Measurements from ENCODE around the gene GPANK1. TPM values are rescaled to one million over a fixed set of nuclear protein-coding genes. Genes with fewer than 3 reads are reported as not detected.

Gene GPANK1
- total RNA-seq, 1 experiment from 2014 or later = 32.0 TPM

DNA sequence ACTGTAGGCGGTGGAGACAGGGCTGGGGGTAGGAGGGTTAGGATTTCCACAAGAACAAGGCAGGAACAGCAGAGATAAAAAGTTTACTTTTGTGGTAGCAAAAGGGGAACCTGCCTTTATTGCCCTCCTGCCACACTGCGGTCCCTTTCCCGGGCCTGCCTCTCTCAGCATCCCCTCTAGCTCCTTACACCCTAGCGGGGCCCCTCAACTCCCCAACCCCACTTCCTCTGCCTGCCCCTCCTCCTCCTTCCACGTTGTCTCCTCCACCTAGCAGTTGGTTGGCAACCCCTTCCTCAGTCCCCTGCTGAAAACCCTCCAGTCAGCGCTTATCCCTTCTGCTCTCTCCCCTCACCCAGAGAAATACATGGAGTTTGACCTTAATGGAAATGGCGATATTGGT lies 49.0 kb downstream of the GPANK1 start:
- CTCF ChIA-PET = no interaction called here

DNA sequence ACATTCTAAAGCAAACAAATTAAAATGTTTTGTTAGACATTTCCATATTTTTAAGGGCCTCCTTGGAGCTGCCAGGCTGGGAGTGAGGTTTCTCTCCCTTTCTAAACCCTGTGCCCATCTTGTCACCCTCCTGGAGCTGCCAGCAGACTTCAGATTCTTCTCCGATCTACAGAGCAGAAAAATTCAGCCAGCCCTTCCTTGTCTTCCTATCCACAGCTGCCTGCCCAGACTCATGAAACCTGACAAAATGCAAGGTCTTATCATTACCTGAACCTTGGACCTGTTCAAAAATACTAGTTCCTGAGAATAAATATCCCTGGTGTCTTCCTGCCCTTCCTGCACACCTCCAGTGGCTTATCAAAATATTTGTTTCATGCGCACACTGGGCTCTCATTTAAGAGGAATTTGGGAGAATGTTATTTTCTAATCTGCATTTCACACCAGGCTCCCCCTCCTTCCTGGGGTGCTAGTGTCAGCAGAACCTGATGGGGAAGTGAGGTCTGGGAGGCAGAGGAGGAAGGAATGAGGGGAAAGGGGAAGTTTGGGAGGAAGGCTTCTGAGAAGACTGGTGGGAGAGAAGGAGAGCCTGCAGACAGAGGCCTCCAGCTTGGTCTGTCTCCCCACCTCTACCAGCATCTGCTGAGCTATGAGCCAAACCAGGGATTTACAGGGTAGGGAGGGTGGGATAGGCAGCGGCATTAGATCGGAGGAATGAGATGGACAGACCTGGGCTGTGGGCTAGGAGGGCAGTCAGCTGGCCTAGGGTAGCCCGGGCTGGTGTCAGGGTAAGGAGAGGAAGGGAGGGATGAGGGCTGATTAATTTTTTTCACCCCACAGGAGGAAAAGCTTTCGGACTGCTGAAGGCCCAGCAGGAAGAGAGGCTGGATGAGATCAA lies 49.9 kb downstream of the GPANK1 start, which contains the start of gene AIF1:
Gene AIF1, plus strand, starts transcription at position 551 of the 895 bp plus-strand sequence. Its CDS starts 96 bp downstream, at position 647.
- peaks cover 11% of the 10 kb centered on the region for H3K4me1 ChIP-seq (ENCODE audit: insufficient read depth, low read length, poor library complexity, severe bottlenecking)
- POLR2A ChIA-PET (ENCODE audit: low non-redundant PET) = no interaction called here
- TF ChIP-seq, protein P1, sequence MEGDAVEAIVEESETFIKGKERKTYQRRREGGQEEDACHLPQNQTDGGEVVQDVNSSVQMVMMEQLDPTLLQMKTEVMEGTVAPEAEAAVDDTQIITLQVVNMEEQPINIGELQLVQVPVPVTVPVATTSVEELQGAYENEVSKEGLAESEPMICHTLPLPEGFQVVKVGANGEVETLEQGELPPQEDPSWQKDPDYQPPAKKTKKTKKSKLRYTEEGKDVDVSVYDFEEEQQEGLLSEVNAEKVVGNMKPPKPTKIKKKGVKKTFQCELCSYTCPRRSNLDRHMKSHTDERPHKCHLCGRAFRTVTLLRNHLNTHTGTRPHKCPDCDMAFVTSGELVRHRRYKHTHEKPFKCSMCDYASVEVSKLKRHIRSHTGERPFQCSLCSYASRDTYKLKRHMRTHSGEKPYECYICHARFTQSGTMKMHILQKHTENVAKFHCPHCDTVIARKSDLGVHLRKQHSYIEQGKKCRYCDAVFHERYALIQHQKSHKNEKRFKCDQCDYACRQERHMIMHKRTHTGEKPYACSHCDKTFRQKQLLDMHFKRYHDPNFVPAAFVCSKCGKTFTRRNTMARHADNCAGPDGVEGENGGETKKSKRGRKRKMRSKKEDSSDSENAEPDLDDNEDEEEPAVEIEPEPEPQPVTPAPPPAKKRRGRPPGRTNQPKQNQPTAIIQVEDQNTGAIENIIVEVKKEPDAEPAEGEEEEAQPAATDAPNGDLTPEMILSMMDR (conservative IDR thresholded peaks at IDR 0.05; ENCODE audit: low read depth, low read length) = no peak
- TF ChIP-seq EZH2 (IDR thresholded peaks at IDR 0.05; ENCODE audit: borderline replicate concordance, low read depth, low read length, poor library complexity, severe bottlenecking) = no peak
- H3K36me3 ChIP-seq (ENCODE audit: insufficient read depth, low read length, poor library complexity, severe bottlenecking) = no peaks in the 10 kb centered on the region
- CTCF ChIA-PET = no interaction called here
- no TSS peak for BruUV-seq (replicated peaks)
- intact Hi-C loops (cut with micrococcal nuclease; ENCODE audit: unreplicated experiment) = loop anchor here (1.0 kb wide), 1 partner anchor 31 kb away; no protein-coding TSS in a partner anchor
- H3K27ac ChIP-seq (ENCODE audit: low read depth, low read length, poor library complexity, severe bottlenecking) = peak within 1 kb of the TSS; percentile 14
- H3K9me3 ChIP-seq (ENCODE audit: low read depth, low read length, poor library complexity, severe bottlenecking) = no peaks in the 10 kb centered on the region
- no peak for DNase-seq (ENCODE audit: low spot score)
- no peaks in the 10 kb centered on the region for H3K27me3 ChIP-seq (replicated peaks; ENCODE audit: insufficient read depth, low read depth, low read length, poor library complexity)
- H3K4me3 ChIP-seq (ENCODE audit: low read depth, low read length, poor library complexity, severe bottlenecking) = no peak within 1 kb of the TSS

More for the DNA sequence above, 49.0 kb downstream of the GPANK1 start:
- intact Hi-C loops (cut with micrococcal nuclease; ENCODE audit: unreplicated experiment) = loop anchor here (1.0 kb wide), 1 partner anchor 31 kb away; no protein-coding TSS in a partner anchor
- Histone ChIP-seq H3K27ac (ENCODE audit: low read depth, low read length, poor library complexity, severe bottlenecking) (no peak overlapping the region), H3K4me3 (ENCODE audit: low read depth, low read length, poor library complexity, severe bottlenecking) (no peak overlapping the region), H3K9me3 (ENCODE audit: low read depth, low read length, poor library complexity, severe bottlenecking) (no peaks in the 10 kb centered on the region), H3K27me3 (replicated peaks; ENCODE audit: insufficient read depth, low read depth, low read length, poor library complexity) (no peaks in the 10 kb centered on the region), H3K36me3 (ENCODE audit: insufficient read depth, low read length, poor library complexity, severe bottlenecking) (no peaks in the 10 kb centered on the region), H3K4me1 (ENCODE audit: insufficient read depth, low read length, poor library complexity, severe bottlenecking) (peaks cover 11% of the 10 kb centered on the region)
- BruUV-seq (replicated peaks) = no TSS peak
- TF ChIP-seq, protein P1 (conservative IDR thresholded peaks at IDR 0.05; ENCODE audit: low read depth, low read length) = no peak
- no peak for TF ChIP-seq EZH2 (IDR thresholded peaks at IDR 0.05; ENCODE audit: borderline replicate concordance, low read depth, low read length, poor library complexity, severe bottlenecking)
- DNase-seq (ENCODE audit: low spot score) = no peak
- POLR2A ChIA-PET (ENCODE audit: low non-redundant PET) = no interaction called here

DNA sequence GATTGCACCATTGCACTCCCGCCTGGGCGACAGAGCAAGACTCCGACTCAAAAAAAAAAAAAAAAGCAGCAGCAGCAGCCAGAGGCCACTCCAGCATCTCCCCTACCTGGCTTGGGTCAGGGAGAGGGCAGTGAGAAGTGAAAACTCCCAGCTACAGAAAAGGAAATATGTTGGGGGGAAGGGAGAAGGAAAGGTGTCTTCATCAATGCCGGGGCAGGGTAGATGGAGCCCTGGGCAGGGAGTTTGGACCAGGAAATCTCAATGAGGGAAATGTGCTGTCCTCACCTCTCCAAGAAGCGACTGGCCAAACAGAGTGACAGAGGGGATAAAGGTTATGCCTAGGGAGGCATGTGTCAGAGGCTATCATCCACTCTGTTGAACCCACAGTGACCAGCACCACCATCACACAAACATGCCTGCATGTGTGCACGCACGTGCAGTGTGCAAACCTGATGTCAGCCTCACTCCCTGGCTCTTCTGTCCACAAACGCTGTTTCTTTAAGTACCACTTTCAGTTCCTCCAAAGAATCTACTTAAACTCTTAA lies 50.6 kb downstream of the GPANK1 start:
- Histone ChIP-seq H3K36me3 (ENCODE audit: insufficient read depth, low read length, poor library complexity, severe bottlenecking) (no peaks in the 10 kb centered on the region), H3K9me3 (ENCODE audit: low read depth, low read length, poor library complexity, severe bottlenecking) (no peaks in the 10 kb centered on the region), H3K4me3 (ENCODE audit: low read depth, low read length, poor library complexity, severe bottlenecking) (no peak overlapping the region), H3K27ac (ENCODE audit: low read depth, low read length, poor library complexity, severe bottlenecking) (peak overlapping the region; percentile 14), H3K27me3 (replicated peaks; ENCODE audit: insufficient read depth, low read depth, low read length, poor library complexity) (no peaks in the 10 kb centered on the region), H3K4me1 (ENCODE audit: insufficient read depth, low read length, poor library complexity, severe bottlenecking) (peaks cover 11% of the 10 kb centered on the region)
- TF ChIP-seq EZH2 (IDR thresholded peaks at IDR 0.05; ENCODE audit: borderline replicate concordance, low read depth, low read length, poor library complexity, severe bottlenecking) = no peak
- TF ChIP-seq, protein P1 (conservative IDR thresholded peaks at IDR 0.05; ENCODE audit: low read depth, low read length) = no peak
- ChIA-PET POLR2A (ENCODE audit: low non-redundant PET) (no interaction called here), CTCF (no interaction called here)
- no TSS peak for BruUV-seq (replicated peaks)
- DNase-seq (ENCODE audit: low spot score) = no peak
- intact Hi-C loops (cut with micrococcal nuclease; ENCODE audit: unreplicated experiment) = no loop called here

Small RNA genes within 50 kb of the gene (microRNA-seq; reads per million reads assigned to microRNA genes)
- gene MIR4646 (not detected), gene MIR6832 (1.1 reads per million)

Other genes starting within 250 kb of the GPANK1 start
- 11.1 and 12.7 TPM in 2 replicates for gene MICB, start 166.9 kb downstream of the GPANK1 start, total RNA-seq (2021)
- not detected in 2 replicates for gene MCCD1, start 136.0 kb downstream of the GPANK1 start, total RNA-seq (2021)
- 558 and 594 TPM in 2 replicates for gene DDX39B, start 123.0 kb downstream of the GPANK1 start, total RNA-seq (2021)
- 2.5 and 3.1 TPM in 2 replicates for gene ATP6V1G2, start 118.4 kb downstream of the GPANK1 start, total RNA-seq (2021)
- gene NFKBIL1, start 117.4 kb downstream of the GPANK1 start, total RNA-seq (2021) = 15.7 and 17.2 TPM in 2 replicates
- not detected in 2 replicates for gene LTA, start 92.7 kb downstream of the GPANK1 start, total RNA-seq (2021)
- gene TNF, start 89.4 kb downstream of the GPANK1 start, total RNA-seq (2021) = 0.17 and 0.42 TPM in 2 replicates
- gene LTB, start 82.6 kb downstream of the GPANK1 start, total RNA-seq (2021) = not detected in 2 replicates
- gene LST1, start 78.7 kb downstream of the GPANK1 start, total RNA-seq (2021) = not detected in 2 replicates
- gene NCR3, start 72.0 kb downstream of the GPANK1 start, total RNA-seq (2021) = not detected in 2 replicates
- 0.64 and 0.68 TPM in 2 replicates for gene AIF1, start 49.8 kb downstream of the GPANK1 start, total RNA-seq (2021)
- gene PRRC2A, start 44.3 kb downstream of the GPANK1 start, total RNA-seq (2021) = 289 and 313 TPM in 2 replicates
- gene BAG6, start 12.3 kb downstream of the GPANK1 start, total RNA-seq (2021) = 391 and 393 TPM in 2 replicates
- 2.5 and 4.8 TPM in 2 replicates for gene APOM, start 9.1 kb downstream of the GPANK1 start, total RNA-seq (2021)
- gene C6orf47, start 4.2 kb downstream of the GPANK1 start, total RNA-seq (2021) = 20.1 and 21.3 TPM in 2 replicates
- gene CSNK2B, start 1.1 kb upstream of the GPANK1 start, total RNA-seq (2021) = 252 and 253 TPM in 2 replicates
- gene LY6G5B, start 5.0 kb upstream of the GPANK1 start, total RNA-seq (2021) = 18.9 and 19.4 TPM in 2 replicates
- gene LY6G5C, start 16.1 kb upstream of the GPANK1 start, total RNA-seq (2021) = 3.9 and 6.8 TPM in 2 replicates
- 36.3 and 45.6 TPM in 2 replicates for gene ABHD16A, start 38.3 kb upstream of the GPANK1 start, total RNA-seq (2021)
- not detected in 2 replicates for gene LY6G6F, start 41.9 kb upstream of the GPANK1 start, total RNA-seq (2021)
- not detected in 2 replicates for gene LY6G6D, start 50.4 kb upstream of the GPANK1 start, total RNA-seq (2021)
- gene LY6G6C, start 56.7 kb upstream of the GPANK1 start, total RNA-seq (2021) = 0.42 and 0.80 TPM in 2 replicates
- not detected in 2 replicates for gene MPIG6B, start 58.4 kb upstream of the GPANK1 start, total RNA-seq (2021)
- gene DDAH2, start 64.3 kb upstream of the GPANK1 start, total RNA-seq (2021) = 68.2 and 86.7 TPM in 2 replicates
- gene CLIC1, start 71.5 kb upstream of the GPANK1 start, total RNA-seq (2021) = 371 and 431 TPM in 2 replicates
- gene MSH5, start 75.0 kb upstream of the GPANK1 start, total RNA-seq (2021) = 76.4 and 102 TPM in 2 replicates
- 9.9 and 19.9 TPM in 2 replicates for gene SAPCD1, start 97.7 kb upstream of the GPANK1 start, total RNA-seq (2021)
- gene VWA7, start 112.3 kb upstream of the GPANK1 start, total RNA-seq (2021) = 2.7 and 2.8 TPM in 2 replicates
- gene VARS1, start 130.8 kb upstream of the GPANK1 start, total RNA-seq (2021) = 233 and 247 TPM in 2 replicates
- gene LSM2, start 142.0 kb upstream of the GPANK1 start, total RNA-seq (2021) = 99.8 and 104 TPM in 2 replicates
- 1.1 and 1.4 TPM in 2 replicates for gene HSPA1L, start 150.3 kb upstream of the GPANK1 start, total RNA-seq (2021)
- gene HSPA1A, start 150.5 kb upstream of the GPANK1 start, total RNA-seq (2021) = 113 and 129 TPM in 2 replicates
- gene HSPA1B, start 162.7 kb upstream of the GPANK1 start, total RNA-seq (2021) = 116 and 131 TPM in 2 replicates
- 28.5 and 34.3 TPM in 2 replicates for gene NEU1, start 197.8 kb upstream of the GPANK1 start, total RNA-seq (2021)
- gene SLC44A4, start 214.0 kb upstream of the GPANK1 start, total RNA-seq (2021) = not detected in 2 replicates
- 117 TPM in 2 replicates for gene EHMT2, start 232.7 kb upstream of the GPANK1 start, total RNA-seq (2021)
- gene ZBTB12, start 237.1 kb upstream of the GPANK1 start, total RNA-seq (2021) = 21.3 and 25.5 TPM in 2 replicates

Data from A673 (cell line).